ENCODE data around the gene ZDHHC1.

GRCh38 chr16:67389911-67390815 lies 26.1 kb downstream of the ZDHHC1 start:
- no peak for TF ChIP-seq CTCF (IDR thresholded peaks at IDR 0.05)
- no peak for TF ChIP-seq POLR2AphosphoS5 (IDR thresholded peaks at IDR 0.05)
